GM19468 (cell line): ENCODE measurements around the gene PASD1.

ENCODE experiments used
- ATAC-seq: cut with Tn5 transposase; IDR thresholded peaks from one replicate; pipeline ENCODE4 v1.9.1; 2021; ENCODE audit warnings: mild to moderate bottlenecking, moderate library complexity, moderate number of reproducible peaks; ENCODE audit not compliant: unreplicated experiment; ENCODE audit errors: extremely low read depth

PASD1 gene

GRCh38 chrX:151725338-151725614 lies 161.8 kb downstream of the PASD1 start:
- ATAC-seq = no peak
